GM18951 (cell line): ENCODE results near the gene LAMA3.

Experiments
- POLR2A ChIP-seq: IDR thresholded peaks from 4 replicates; pipeline ENCODE4 v1.6.1; 2011; ENCODE audit warnings: mild to moderate bottlenecking; ENCODE audit not compliant: insufficient read length, insufficient read depth; ENCODE audit errors: extremely low read depth
- in situ Hi-C: fragments of 300-500 bp; cut with MboI; formaldehyde crosslinking; loops from one replicate; pipeline ENCODE4 v1.12.0; 2022; ENCODE audit warnings: low sequenced_read_pairs, mixed read lengths, inconsistent platforms; ENCODE audit not compliant: unreplicated experiment

Gene LAMA3

DNA sequence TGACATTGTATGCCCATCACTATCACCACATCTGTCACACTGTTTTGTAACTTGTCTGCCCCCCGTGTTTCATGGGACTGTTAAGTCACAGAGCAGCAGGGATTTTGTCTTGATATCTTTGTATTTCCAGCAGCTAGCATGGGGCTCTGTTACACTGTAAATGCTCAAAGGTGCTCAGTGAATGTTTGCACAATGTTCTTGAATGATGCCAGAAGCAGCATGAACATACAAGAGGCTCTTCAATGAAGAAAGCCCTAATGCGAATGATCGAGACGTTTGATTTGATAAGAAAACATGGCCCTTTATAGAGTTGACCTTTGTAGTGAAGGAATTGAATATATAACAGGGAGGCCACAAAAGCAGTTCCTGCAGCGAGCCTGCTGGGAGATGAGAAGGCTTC lies 204.4 kb downstream of the LAMA3 start:
- in situ Hi-C loops = no loop called here
- TF ChIP-seq POLR2A = no peak

GRCh38 chr18:23894661-23895175 lies 205.5 kb downstream of the LAMA3 start:
- TF ChIP-seq POLR2A = no peak
- in situ Hi-C loops = no loop called here

DNA sequence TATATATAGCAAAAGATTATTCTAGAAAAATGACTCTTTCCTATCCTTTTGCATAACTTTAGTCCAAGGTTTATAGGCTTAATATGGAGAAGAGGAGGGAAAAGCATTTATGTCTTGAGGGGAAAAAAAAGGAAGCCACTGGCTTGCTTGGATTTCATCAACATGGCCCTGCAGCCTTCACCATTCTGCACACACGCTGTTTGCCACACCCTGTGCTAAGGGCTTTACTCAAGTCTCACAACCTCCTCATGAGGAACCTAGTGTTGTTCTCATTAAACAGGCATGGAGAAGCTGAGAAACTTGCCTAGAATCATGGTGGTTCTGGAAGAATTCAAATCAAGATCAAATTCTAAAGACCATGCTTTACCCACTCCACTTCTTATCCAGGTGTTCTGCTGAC lies 208.0 kb downstream of the LAMA3 start:
- no peak for TF ChIP-seq POLR2A
- in situ Hi-C loops = no loop called here

GRCh38 chr18:23897733-23898132 lies 208.5 kb downstream of the LAMA3 start:
- no peak for TF ChIP-seq POLR2A

DNA sequence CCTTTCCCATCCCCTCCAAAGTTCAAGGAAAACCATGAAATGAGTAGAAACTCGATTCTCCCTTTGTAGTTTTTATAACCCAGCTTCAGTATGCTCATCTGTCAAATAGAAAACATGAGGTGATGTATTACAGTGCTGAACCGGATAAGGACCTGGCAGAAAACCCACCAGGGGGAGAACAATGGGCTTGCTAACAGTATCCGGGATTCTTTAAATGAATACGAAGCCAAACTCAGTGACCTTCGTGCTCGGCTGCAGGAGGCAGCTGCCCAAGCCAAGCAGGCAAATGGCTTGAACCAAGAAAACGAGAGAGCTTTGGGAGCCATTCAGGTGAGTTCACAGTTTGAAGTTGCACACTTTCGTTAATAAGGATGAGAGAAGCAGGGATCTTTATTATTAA lies 211.7 kb downstream of the LAMA3 start:
- no peak for TF ChIP-seq POLR2A
- in situ Hi-C loops = no loop called here

More at GRCh38 chr18:23897733-23898132, 208.5 kb downstream of the LAMA3 start:
- in situ Hi-C loops = no loop called here

DNA sequence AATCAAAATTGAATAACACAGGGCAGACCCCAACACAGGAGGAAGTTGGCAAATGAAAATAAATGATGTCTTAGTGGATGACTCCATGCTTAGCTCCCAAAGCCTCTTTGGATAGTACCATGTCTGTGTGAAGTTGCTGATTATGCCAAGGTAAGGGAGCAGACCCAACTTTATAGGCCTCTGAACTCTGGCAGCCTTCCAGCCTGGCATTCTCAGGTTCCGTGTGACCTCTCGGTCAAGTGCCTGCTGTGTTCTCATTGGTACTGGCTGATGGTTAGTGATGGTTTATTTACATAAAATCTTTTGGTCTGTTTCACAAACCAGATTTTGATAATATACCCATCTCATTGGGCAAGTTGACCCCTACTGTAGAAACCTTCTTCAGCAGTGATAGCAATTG lies 213.1 kb downstream of the LAMA3 start:
- in situ Hi-C loops = no loop called here
- TF ChIP-seq POLR2A = no peak

DNA sequence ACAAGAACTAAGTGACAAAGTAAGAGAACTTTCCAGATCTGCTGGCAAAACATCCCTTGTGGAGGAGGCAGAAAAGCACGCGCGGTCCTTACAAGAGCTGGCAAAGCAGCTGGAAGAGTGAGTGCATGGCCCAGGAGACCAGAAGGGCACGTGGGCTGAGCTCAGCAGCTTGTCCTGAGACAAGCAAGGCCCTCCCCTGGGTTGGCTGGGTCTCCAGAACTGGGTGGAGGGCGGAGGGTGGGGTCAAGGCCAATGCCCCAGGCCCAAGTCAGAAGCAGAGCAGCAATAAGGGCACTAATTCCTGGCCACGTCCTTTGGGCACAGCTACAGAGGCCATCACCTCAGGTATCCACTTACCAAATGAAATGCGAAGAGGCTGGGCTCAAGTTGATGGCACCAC lies 214.7 kb downstream of the LAMA3 start:
- in situ Hi-C loops = no loop called here
- TF ChIP-seq POLR2A = no peak

DNA sequence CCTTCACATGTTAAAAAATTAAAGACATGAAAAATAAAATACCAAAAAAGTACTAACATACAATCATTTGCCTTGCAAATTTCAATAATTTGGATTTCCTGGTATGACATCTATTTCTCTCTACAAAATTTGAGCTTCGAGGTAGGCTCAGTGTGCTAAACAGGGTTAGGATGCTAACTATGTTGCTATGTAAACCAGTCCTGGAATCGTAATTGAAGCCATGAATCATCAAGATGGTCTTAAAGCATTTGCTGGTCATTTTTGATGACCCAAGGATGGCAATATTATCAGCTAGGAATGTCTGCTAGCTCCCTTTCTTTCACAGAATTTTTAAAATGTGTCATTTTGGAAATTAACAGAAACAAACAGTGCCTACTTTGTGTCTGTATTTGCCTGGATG lies 217.4 kb downstream of the LAMA3 start:
- in situ Hi-C loops = no loop called here
- TF ChIP-seq POLR2A = no peak

GRCh38 chr18:23908827-23909226 lies 219.6 kb downstream of the LAMA3 start:
- in situ Hi-C loops = no loop called here
- no peak for TF ChIP-seq POLR2A

- TF ChIP-seq POLR2A = no peak
- in situ Hi-C loops = loop anchor here (10.0 kb wide), 1 partner anchor 85 kb away; no protein-coding TSS in a partner anchor
Observed at GRCh38 chr18:23910032-23910431, 220.8 kb downstream of the LAMA3 start.

GRCh38 chr18:23912356-23912755 lies 223.1 kb downstream of the LAMA3 start:
- in situ Hi-C loops = loop anchor here (10.0 kb wide), 1 partner anchor 88 kb away; no protein-coding TSS in a partner anchor
- TF ChIP-seq POLR2A = no peak

DNA sequence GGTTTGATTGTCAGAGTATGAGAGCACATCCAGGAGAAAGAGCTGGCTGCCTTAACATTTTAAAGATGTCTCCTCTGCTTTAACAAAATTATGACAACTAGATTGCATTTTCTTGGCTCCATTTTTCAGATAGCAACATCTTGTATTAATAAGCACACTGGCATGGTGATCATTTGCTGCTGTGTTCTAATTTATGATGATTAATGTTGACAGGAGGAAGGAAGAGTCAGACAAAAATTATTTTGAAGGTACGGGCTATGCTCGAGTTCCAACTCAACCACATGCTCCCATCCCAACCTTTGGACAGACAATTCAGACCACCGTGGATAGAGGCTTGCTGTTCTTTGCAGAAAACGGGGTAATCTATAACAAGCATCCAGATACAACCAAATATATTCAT lies 227.1 kb downstream of the LAMA3 start:
- in situ Hi-C loops = loop anchor here (10.0 kb wide), 1 partner anchor 92 kb away; no protein-coding TSS in a partner anchor
- TF ChIP-seq POLR2A = no peak

GRCh38 chr18:23918395-23919032 lies 229.3 kb downstream of the LAMA3 start:
- in situ Hi-C loops = loop anchor here (10.0 kb wide), 1 partner anchor 94 kb away; no protein-coding TSS in a partner anchor
- TF ChIP-seq POLR2A = no peak

- in situ Hi-C loops = no loop called here
- TF ChIP-seq POLR2A = no peak
Observed at GRCh38 chr18:23920054-23920453, 230.8 kb downstream of the LAMA3 start.

DNA sequence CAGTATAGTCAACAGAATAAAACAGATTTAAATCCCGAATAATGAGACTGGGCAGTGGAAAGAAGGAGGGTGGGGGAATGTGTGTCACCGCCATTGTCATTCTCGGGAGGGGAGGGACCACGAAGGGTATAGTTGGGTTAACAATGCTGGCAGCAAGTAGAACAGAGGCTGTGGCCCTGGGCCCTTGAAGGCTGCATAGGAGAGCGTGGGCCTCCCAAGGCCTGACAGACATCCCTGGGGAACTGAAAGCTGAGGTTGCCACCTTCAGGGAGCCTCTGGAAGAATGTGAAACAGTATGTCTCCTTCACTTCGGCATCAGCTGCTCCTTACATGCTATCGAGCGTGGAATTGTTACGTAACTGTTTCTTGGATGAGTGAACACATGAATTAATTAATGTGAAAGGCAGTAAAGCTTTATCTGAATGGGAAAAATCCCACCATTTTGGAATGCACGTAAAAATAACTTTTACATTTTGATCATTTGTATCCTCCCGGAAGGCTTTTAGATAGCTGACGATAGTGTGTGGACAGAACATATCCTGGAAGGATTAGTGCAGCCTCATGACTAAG lies 232.5 kb downstream of the LAMA3 start:
- in situ Hi-C loops = no loop called here
- no peak for TF ChIP-seq POLR2A

DNA sequence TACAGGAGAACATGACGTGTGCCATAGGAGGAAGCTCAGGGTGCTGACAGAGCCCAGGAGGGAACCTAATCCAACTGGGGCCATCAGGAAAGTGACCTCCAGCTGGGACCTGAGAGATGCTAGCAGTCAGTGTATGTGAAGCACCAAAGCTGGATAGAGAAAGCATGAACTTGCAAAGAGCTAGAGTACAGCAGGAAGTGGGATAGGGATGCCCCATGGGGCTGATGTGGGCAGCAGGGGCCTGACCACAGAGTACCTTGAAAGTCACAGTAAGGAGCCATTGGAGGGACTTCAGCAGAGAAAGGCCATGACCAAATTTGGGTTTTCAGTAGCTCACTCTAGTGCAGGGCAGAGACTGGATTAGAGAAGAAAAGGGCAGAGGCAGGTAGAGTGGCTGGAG lies 233.7 kb downstream of the LAMA3 start:
- TF ChIP-seq POLR2A = no peak

More for the DNA sequence above, 233.7 kb downstream of the LAMA3 start:
- in situ Hi-C loops = no loop called here
